Ovary (tissue), 9 donors: ENCODE measurements around the gene CD207. TPM values are rescaled to one million over a fixed set of nuclear protein-coding genes. Genes with fewer than 3 reads are reported as not detected.

Source experiments
- DNase-seq, 5 donors: peaks; one replicate each; pipeline ENCODE4 v3.0.0-alpha.2; 2019 to 2020
- H3K27ac ChIP-seq, 2 donors: fragments of 200-600 bp; one replicate each; pipeline versions ENCODE4 v1.5.1 to v1.8.0; 2019 to 2022
- H3K27me3 ChIP-seq: fragments of 200-600 bp; one replicate; pipeline ENCODE4 v1.8.0; 2022
- H3K36me3 ChIP-seq: fragments of 200-600 bp; sonication (generic); one replicate; pipeline ENCODE4 v1.5.1; 2019
- H3K4me1 ChIP-seq: one replicate; pipeline ENCODE4 v1.8.1; 2013; ENCODE audit warnings: mild to moderate bottlenecking, moderate library complexity; ENCODE audit not compliant: insufficient read depth
- H3K4me3 ChIP-seq: fragments of 200-600 bp; sonication (generic); one replicate; pipeline ENCODE4 v1.5.1; 2017
- H3K9me3 ChIP-seq, 2 donors: fragments of 200-600 bp in 1 of 2; sonication (generic) in 1 of 2; one replicate each; pipeline versions ENCODE4 v1.5.1 to v1.8.1; 2013 to 2019; ENCODE audit warnings: mild to moderate bottlenecking in 1 of 2, moderate library complexity in 1 of 2
- CTCF ChIP-seq, 3 donors: fragments of 450-650 bp in 2 of 3; fragments of 200-600 bp in 1 of 3; IDR thresholded peaks; one replicate each; pipeline versions ENCODE4 v1.5.1 to v1.8.0; 2016 to 2022; ENCODE audit warnings: antibody characterized with exemption in 3 of 3, mild to moderate bottlenecking in 1 of 3
- EP300 ChIP-seq: sonication (generic); formaldehyde crosslinking; IDR thresholded peaks from one replicate; pipeline ENCODE4 v1.6.1; 2017; ENCODE audit warnings: antibody characterized with exemption
- POLR2A ChIP-seq: fragments of 450-650 bp; IDR thresholded peaks from one replicate; pipeline ENCODE4 v1.6.1; 2017; ENCODE audit warnings: antibody characterized with exemption, mild to moderate bottlenecking, moderate library complexity
- WGBS, 3 donors: extraction: QIAGEN DNeasy Blood & Tissue Kit in 1 of 3; methylation state at CpG; one replicate each; pipeline versions ENCODE4 v1.1.5 to v1.1.7; 2013 to 2017; 5-methylcytosine and 5-hydroxymethylcytosine counted together
- intact Hi-C, 4 donors: fragments of 100-400 bp; cut with DNase I; formaldehyde crosslinking; loops; one replicate each; pipeline versions ENCODE4 v1.11.0 to v1.15.1; 2022 to 2023
- polyA plus RNA-seq, 2 donors: library from polyadenylated mRNA; stranded (reverse); fragments of 200-250 nt in 1 of 2; fragments of 350-450 nt in 1 of 2; fragmentation: Illumina TruSeq in 1 of 2; extraction: RNeasy Lipid Tissue Mini Kit (QIAGEN cat#74804) in 1 of 2; gene quantifications; one replicate each; pipeline ENCODE4 v1.2.3, GENCODE V29; 2013 to 2014
- total RNA-seq, 7 donors: library from RNA; depleted of rRNA in 2 of 7; stranded (reverse); fragments of >200 nt in 2 of 7; fragmentation: NEBNext Ultra II Directional in 3 of 7; extraction: Animal tissue kit (Norgen Biotek cat#: 25700) in 3 of 7; gene quantifications; one replicate each; pipeline versions ENCODE4 v1.1.0 to v1.2.4, GENCODE V29; 2016 to 2023
- donor health status: DM: no; HTN: no; CAD: no; lungs with moderate emphysema.
- donor health status: DM: no; HTN: no; CAD: no.
- donor health status: Bipolar disorder and iron deficiency.
- donor health status: DM: yes; HTN: yes; CAD: no.
- donor health status: DM: no; HTN: no; CAD: no.
- donor health status: DM: yes; HTN: yes; CAD: no.

CD207 gene
- total and polyA plus RNA-seq, 9 donors, result 0.13 to 1.5 (median 0.40) TPM; not detected in 2

DNA sequence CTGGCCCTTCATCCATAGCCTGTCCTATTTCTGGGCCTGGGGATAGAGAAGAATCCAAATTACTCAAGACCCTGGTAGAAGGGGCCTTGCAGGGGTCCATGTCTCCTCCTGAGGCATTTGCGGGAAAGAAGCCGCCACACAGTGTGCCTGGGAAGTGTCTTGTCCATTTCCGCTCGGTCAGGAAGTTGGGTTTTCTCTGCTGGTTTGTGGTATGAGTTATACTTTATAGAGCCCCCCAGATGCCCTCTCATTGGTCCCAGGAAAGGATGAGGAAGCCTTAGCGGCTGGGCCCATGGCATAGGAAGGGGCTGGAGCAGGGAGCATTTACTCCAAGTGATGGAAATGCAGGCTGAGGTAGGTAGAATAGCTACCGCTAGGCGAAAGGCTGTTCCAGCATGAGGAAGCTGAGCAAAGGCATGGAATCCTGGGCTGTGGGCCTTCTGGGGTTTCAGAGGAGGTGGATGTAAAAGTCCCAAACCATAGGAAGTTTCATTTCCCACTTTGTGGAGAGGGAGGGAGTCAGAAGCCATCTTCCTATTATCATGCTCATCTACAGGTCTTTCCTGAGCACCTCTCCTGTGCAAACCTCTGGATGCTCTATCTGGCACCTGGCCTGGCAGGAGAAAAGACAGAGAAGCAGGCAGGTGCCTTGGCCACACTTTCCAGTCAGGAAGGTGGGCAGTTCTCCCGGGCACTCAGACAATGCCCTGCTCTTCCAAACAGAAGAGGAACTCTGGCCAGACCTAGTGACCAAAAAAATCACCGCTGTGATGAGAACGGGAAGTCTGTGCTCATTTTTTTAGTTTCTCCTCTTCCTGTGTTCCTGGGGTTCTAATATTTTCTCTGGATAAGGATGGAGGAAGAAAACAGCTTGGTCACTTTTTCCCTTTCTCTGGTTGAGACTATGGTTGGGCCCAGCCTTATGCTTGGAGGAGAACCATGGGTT is 2.6 kb upstream of the CD207 start:
- Histone ChIP-seq H3K9me3 (no peaks in the 10 kb centered on the region), H3K36me3 (no peaks in the 10 kb centered on the region), H3K4me1 (no peaks in the 10 kb centered on the region), H3K4me3 (no peak overlapping the region), H3K27ac (no peak overlapping the region), H3K27me3 (no peaks in the 10 kb centered on the region)
- WGBS, 3 donors, result 81 to 84% (median 84%) methylated on average over 10 of the region's 10 CpGs
- intact Hi-C loops, result no loop called here
- TF ChIP-seq CTCF (IDR thresholded peaks at IDR 0.05), result no peak
- no peak for TF ChIP-seq EP300
- no peak for DNase-seq

DNA sequence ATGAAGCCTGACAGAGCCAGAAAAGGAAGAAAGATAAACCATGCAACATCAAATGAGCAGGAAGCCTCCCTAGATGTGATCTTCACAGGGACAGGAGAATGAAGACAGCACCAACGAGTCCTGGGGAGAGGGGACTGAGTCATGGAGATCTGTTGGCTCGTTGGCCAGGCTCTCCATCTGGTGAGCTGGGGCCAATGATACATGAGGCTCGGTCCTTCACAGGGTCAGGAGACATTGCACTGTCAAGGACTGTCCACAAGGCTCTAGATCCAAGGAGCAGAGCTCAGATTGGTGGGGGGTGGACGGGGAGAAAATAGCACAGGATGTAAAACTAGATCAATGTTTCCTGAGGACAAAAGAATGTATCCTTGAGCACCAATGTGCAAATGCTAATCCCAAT is 735 bp downstream of the CD207 start:
- Histone ChIP-seq H3K36me3 (no peaks in the 10 kb centered on the region), H3K27ac (no peak overlapping the region), H3K27me3 (no peaks in the 10 kb centered on the region), H3K4me1 (no peaks in the 10 kb centered on the region), H3K4me3 (no peak overlapping the region), H3K9me3 (no peaks in the 10 kb centered on the region)
- DNase-seq, result no peak
- intact Hi-C loops, result no loop called here
- 55 to 65% (median 64%) methylated on average over 4 of the region's 4 CpGs for WGBS, 3 donors
- TF ChIP-seq POLR2A (no peak), CTCF (IDR thresholded peaks at IDR 0.05) (no peak), EP300 (no peak)

GRCh38 chr2:70834106-70834505 is 1.5 kb downstream of the CD207 start:
- H3K36me3 ChIP-seq, result no peaks in the 10 kb centered on the region
- no peaks in the 10 kb centered on the region for H3K9me3 ChIP-seq
- TF ChIP-seq POLR2A, result no peak
- no peak for TF ChIP-seq EP300
- H3K4me1 ChIP-seq, result no peaks in the 10 kb centered on the region
- H3K27me3 ChIP-seq, result no peaks in the 10 kb centered on the region
- H3K4me3 ChIP-seq, result no peak overlapping the region
- intact Hi-C loops, result no loop called here
- WGBS, 3 donors, result 66 to 79% (median 78%) methylated on average over 2 of the region's 2 CpGs
- DNase-seq, result no peak
- H3K27ac ChIP-seq, result no peak overlapping the region

- Histone ChIP-seq H3K36me3 (no peaks in the 10 kb centered on the region), H3K4me3 (no peak overlapping the region), H3K9me3 (no peaks in the 10 kb centered on the region), H3K27me3 (no peaks in the 10 kb centered on the region), H3K4me1 (no peaks in the 10 kb centered on the region), H3K27ac (no peak overlapping the region)
- DNase-seq, result no peak
- TF ChIP-seq POLR2A (no peak), EP300 (no peak), CTCF (IDR thresholded peaks at IDR 0.05) (no peak)
- intact Hi-C loops, result no loop called here
- 68 to 78% (median 74%) methylated on average over 1 of the region's 1 CpG for WGBS, 3 donors
Observed at GRCh38 chr2:70833246-70833645, 2.4 kb downstream of the CD207 start.

- Histone ChIP-seq H3K27me3 (no peaks in the 10 kb centered on the region), H3K27ac (no peak overlapping the region), H3K4me3 (no peak overlapping the region), H3K36me3 (no peaks in the 10 kb centered on the region), H3K9me3 (no peaks in the 10 kb centered on the region), H3K4me1 (no peaks in the 10 kb centered on the region)
- WGBS, 3 donors, result 85 to 87% (median 86%) methylated on average over 2 of the region's 2 CpGs
- no peak for DNase-seq
- intact Hi-C loops, result no loop called here
- TF ChIP-seq POLR2A (no peak), EP300 (no peak), CTCF (IDR thresholded peaks at IDR 0.05) (no peak)
Observed at GRCh38 chr2:70832386-70832785, 3.2 kb downstream of the CD207 start.
